Fibroblast of the aortic adventitia (primary cell): Measurements from ENCODE around the gene ATP2C1. TPM values are rescaled to one million over a fixed set of nuclear protein-coding genes. Genes with fewer than 3 reads are reported as not detected.

Experiments used
- DNase-seq: peaks from one replicate; pipeline ENCODE4 v3.0.0-alpha.2; 2010; ENCODE audit warnings: low read depth
- H3K4me3 ChIP-seq: 2 replicates; pipeline ENCODE4 v1.5.1; 2011; ENCODE audit warnings: low read depth, mild to moderate bottlenecking, control low read depth, low read length, moderate library complexity
- total RNA-seq: library from RNA; depleted of rRNA; stranded (reverse); fragments of >200 nt; gene quantifications from 2 replicates; pipeline ENCODE4 v1.2.3, GENCODE V29; 2012; ENCODE audit warnings: low replicate concordance
- TF ChIP-seq, protein P1 (sequence below): IDR thresholded peaks from 2 replicates; pipeline ENCODE4 v1.5.1; 2011; ENCODE audit warnings: mild to moderate bottlenecking, low read length, control low read depth, inconsistent platforms; ENCODE audit not compliant: insufficient read depth

Gene ATP2C1
- total RNA-seq, 1 donor, result 73.2 TPM

DNA sequence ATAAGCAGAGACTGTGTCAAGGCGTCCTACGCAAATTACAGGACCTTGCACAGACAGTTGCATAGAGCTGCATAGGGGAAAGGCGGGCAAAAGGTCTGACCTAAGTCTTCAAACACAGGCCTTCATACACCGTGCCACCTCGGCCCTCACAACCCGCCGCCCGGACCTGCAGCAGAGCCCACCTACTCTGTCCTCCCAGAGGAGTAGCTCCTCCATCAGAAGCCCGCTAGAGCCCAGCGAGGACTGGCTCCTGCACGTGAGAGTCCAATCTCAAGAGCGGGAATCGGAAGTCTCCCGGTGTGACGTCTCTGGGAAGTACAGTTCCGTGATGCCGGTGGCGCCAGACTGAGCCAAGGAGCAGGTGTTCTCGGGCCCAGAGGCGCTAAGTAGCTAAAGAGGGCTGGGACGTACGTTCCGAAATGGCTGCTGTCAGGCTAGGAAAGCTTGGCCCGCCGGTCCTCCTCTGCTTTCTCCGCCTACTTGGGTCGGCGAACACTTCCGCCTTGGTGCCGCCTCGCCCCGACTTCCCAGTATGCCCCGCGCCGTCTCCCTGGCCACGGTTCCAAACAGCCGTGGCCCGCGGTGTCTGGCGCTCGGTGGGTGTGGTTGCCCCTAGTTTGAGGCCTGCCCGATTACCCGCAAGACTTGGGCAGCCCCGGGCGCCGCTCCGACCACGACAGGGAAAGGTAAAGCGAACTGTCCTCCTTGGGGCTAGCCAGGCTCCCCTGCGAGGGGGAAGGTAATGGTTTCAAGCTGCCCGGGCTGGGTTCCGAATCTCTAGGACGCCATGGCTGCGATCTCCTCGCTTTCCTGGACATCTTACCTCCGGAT is 132.7 kb downstream of the ATP2C1 start, which contains the start of the genes ASTE1 and NEK11:
ASTE1 (minus strand) TSS at position 505 of the 831 bp plus-strand sequence. CDS start 1,519 bp downstream, outside the sequence.
NEK11 (plus strand) TSS at position 557 of the 831 bp plus-strand sequence. CDS start 2,832 bp downstream, outside the sequence.
- TF ChIP-seq, protein P1, sequence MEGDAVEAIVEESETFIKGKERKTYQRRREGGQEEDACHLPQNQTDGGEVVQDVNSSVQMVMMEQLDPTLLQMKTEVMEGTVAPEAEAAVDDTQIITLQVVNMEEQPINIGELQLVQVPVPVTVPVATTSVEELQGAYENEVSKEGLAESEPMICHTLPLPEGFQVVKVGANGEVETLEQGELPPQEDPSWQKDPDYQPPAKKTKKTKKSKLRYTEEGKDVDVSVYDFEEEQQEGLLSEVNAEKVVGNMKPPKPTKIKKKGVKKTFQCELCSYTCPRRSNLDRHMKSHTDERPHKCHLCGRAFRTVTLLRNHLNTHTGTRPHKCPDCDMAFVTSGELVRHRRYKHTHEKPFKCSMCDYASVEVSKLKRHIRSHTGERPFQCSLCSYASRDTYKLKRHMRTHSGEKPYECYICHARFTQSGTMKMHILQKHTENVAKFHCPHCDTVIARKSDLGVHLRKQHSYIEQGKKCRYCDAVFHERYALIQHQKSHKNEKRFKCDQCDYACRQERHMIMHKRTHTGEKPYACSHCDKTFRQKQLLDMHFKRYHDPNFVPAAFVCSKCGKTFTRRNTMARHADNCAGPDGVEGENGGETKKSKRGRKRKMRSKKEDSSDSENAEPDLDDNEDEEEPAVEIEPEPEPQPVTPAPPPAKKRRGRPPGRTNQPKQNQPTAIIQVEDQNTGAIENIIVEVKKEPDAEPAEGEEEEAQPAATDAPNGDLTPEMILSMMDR, result no peak
- DNase-seq, result peak; percentile 76
- peak within 1 kb of the TSS; percentile 94 for H3K4me3 ChIP-seq

DNA sequence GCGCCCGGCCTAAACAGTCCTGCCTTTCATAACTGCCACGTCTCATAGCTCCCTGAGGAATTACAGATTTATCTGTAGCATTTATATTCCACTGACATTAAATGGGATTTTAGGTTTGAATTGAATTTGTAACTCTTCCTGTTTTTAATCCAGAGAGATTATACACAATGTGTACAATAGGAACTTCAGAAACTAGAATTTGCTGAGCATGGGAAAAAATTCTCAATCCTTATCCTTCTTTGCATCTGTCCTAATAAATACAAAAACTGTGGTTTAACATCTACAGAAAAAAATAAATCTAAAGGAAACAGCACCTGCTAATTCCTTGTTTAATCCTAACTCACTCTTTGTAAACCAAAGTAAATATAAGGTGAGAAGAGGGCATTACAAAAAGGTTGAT is 135.0 kb downstream of the ATP2C1 start:
- DNase-seq, result no peak
- TF ChIP-seq, protein P1, result no peak
- H3K4me3 ChIP-seq, result no peak overlapping the region

DNA sequence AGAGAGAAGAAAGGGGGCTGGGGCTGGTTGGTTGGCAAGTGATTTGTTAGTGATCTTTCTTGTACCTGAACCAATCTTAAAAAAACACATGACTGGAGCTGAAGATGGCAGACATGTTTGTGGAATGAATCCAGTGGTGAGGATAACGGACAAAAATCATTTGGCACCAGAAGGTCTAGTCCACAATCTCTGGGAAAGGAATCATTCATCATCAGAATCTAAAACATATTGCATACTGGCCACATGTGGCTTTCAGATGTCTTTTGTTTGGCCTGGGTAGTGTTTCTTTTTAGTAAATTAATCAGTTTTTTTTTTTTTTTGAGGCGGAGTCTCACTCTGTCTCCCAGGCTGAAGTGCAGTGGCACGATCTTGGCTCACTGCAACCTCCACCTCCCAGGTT is 137.8 kb downstream of the ATP2C1 start:
- TF ChIP-seq, protein P1, result no peak
- H3K4me3 ChIP-seq, result no peak overlapping the region
- peak; percentile 39 for DNase-seq

DNA sequence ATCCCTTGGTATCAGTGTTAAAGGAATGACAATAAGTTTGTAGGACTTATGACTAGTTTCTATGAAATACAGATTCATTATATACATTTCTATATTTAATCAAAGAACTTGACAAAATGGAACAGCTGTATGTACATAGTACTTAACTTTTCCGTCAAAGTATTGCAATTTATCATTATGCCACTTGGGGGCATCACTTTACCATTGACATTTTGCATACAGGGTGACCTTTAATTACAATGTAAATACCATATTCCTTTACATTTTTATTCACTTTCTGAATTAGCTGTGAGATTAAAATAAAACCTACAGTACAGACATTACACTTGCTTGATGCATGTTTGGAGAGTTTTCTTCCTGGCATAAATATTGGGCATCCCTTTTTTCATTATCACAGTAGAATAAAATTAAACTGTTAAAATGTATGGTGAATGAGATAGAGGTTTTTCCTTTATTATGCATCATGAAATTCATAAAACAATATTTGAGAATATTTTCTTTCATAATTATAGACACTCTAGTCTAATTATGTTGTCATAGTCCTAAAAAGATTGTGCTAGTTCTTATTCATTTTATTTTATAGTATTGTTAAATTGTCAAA is 139.7 kb downstream of the ATP2C1 start:
- H3K4me3 ChIP-seq, result no peak overlapping the region
- peak; percentile 72 for DNase-seq

DNA sequence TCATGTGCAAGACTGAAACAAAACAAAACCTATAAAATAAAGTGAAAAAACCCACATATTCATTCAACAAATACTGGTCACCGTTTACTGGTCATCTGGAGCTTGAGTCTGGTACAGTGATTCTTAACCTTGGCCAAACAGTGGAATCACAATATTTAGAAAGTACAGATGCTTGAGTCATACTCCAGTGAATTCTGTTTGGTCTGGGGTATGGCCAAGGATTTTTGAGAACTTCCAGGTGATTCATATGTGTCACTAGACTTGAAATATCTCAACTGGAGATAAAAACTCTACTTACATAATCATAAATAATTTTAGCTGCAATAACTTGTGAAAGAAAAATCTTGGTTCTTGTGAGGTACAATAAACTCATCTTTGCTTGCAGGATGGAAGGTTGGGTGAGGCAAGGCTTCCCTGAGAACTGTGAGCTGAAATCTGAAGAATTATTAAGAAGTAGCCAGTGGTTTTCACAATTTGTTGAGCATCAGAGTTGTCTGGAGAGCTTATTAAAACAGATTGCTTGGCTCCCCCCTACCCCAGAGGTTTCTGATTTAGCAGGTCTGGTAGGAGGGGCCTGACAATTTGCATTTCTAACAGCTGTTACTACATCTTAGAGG is 142.4 kb downstream of the ATP2C1 start:
- TF ChIP-seq, protein P1, result no peak
- DNase-seq, result peak; percentile 94

More for the DNA sequence above, 139.7 kb downstream of the ATP2C1 start:
- TF ChIP-seq, protein P1, result peak; percentile 55

DNA sequence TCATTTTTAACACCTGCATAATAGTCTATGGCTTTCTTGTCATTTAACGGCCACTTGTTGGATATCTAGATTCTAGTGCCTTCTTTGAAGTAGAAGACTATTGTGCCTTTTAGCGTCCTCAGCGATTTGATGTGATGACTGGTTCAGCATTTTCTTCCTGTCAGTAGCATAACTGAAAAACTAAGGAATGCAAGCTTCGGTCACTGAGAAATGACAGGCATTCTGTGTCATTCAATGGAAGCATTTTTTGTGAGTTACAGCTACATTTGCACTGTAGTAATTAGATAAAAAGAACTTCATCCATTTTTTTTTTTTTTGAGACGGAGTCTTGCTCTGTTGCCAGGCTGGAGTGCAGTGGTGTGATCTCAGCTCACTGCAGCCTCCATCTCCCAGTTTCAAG is 143.1 kb downstream of the ATP2C1 start:
- no peak overlapping the region for H3K4me3 ChIP-seq
- TF ChIP-seq, protein P1, result no peak
- no peak for DNase-seq

More for the DNA sequence above, 142.4 kb downstream of the ATP2C1 start:
- no peak overlapping the region for H3K4me3 ChIP-seq
